Measurements from ENCODE around the gene RSPH1. TPM values are rescaled to one million over a fixed set of nuclear protein-coding genes. Genes with fewer than 3 reads are reported as not detected.
A peak's percentile ranks its signal among the peaks of the same experiment; 100 is the strongest.

Gene RSPH1
- polyA plus RNA-seq, 1 donor: 0.28 TPM

DNA sequence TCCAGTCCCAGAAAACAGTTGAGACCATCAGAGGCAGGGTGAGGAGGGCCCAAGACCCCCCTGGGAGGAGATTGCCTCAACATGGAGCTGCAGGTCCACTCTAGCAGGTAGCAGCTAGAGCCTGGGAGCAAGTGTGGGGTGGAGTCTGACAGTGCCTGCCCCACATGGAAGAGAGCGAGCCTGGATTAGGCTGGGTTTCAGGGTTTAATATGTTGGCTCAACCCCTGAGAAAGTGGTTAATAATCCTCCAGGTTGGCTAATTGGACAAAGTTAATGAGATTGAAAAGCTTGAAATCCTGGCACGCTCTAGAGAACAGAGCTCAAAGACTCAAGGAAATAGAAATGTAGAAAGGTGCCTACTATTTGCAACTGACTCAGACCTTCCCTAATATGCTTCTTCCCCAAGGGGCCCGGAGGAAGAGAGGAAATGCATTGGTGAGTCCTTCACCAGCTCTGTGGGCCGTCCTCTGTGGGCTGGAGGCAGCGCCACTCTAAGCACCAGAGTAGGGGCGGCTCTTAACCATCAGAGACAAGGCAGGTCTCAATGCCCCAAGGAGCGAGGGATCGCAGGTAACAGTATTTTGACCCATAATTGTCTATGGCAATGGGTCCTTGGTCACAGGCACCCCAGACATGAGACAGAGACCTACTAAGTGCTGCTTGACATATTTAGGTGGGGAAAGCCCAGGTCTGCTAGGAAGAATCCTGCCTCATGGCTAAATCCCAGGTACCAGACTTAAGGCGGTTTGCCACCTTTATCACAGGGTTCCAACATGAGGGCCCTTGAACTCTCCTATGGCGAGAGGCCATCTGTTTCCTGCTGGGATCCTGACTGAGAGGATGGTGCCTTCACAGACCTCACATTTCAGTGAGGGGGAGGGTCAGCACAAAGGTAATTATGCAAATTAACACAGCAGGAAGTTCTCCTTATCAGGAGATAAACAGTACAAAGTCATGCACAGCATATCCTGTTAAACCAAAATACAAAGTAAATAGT, 33.8 kb downstream of the RSPH1 start:
- no peak for DNase-seq

DNA sequence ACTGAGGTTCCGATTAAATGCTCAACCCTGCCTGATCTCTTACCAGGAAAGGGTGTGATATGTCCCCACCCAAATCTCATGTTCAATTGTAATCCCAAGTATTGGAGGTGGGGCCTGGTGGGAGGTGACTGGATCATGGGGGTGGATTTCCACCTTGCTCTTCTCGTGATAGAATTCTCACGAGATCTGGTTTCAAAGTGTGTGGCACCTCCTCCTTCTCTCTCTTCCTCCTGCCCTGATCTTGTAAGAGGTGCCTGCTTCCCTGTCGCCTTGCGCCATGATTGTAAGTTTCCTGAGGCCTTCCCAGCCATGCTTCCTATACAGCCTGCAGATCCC, 34.9 kb downstream of the RSPH1 start:
- no peak for DNase-seq

GRCh38 chr21:42460391-42461184, 35.4 kb downstream of the RSPH1 start:
- DNase-seq: no peak

DNA sequence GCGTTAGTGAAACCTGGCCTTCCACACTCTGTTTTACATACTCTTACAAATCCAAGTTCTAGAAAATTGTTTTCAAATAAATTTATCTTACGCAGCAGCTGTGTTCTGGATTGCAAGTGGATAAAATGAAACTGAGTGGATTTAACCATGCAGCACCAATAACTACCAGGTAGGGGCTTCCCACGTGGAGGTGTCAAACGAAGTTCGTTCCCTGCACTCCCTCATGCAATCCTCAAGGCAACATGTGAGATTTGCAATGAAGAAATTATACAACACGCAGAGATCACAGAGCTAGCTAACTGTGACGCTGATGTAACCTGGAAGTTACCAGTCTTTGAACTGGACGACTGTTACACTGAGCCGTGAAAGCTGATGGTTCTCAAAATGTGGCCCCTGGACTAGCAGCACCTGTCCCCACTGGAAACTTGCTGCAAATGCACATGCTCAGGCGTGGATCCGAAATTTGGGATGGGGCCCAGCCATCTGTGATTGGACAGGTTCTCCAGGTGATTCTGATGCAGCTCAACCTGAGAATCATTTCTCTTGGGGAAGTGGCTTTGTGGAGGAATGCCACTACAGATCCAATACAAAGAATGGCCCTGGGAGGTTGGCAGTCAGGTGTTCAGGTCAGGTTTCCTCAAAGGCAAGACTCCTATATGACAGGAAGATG, 36.3 kb downstream of the RSPH1 start:
- no peak for DNase-seq

GRCh38 chr21:42459082-42459460, 37.0 kb downstream of the RSPH1 start:
- DNase-seq: no peak

DNA sequence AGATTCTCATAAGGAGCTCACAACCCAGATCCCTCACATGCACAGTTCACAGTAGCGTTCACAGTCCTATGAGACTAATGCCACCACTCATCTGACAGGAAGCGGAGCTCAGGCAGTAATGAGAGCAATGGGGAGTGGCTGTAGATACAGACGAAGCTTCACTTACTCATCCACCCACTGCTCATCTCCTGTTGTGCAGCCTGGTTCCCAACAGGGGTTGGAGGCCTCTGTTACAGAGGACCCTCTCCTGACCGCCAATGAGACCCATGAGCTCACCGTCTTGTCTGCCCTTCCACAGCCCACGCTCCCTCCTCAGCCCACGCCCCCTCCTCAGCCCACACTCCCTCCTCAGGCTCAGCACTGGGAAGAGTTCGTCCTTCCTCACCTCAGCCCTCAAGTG, 39.6 kb downstream of the RSPH1 start:
- no peak for DNase-seq

DNA sequence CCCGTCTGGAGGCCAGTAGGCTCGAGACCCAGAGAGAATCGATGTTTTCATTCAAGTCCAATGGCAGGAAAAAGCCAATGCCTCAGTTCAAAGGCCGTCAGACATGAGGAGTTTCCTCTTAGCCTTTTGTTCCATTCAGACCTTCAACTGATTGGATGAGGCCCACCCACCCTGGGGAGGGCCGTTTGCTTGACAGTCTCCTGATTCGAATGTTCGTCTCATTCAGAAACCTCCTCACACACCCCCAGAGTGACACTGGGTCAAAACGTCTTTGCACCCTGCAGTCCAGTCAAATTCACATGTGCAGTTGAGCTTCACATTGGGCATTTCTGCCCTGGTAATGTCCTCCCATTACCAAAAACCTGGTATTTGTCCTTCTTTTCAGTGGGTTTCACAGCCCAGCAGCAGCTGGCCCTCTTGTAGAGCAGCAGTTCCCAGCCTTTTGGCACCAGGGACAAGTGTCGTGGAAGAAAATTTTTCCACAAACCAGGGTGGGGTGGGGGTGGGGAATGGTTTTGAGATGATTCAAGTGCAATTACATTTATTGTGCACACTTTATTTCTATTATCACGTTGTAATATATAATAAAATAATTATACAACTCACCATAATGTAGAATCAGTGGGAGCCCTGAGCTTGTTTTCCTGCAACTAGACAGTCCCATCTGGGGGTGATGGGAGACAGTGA, 40.1 kb downstream of the RSPH1 start:
- no peak for DNase-seq

DNA sequence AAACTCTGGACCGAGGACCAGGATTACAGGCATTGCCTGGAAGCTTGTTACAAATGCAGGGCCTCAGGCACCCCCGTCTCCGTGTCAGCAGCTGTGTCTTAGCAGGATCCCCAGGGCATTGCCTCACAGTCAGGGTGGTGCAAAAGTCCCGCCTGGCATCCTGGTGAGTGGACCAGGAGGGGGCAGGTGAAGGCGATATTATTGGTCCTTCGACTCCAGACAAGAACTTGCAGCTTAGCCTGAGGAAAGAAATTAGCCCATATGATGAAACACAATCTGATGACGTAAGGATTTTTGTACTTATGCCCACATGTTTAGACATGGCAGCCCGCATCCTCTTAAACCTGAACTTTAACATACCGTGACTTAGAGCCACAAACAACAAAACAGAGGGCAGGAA, 40.8 kb downstream of the RSPH1 start:
- DNase-seq: no peak

GRCh38 chr21:42454786-42455185, 41.2 kb downstream of the RSPH1 start:
- no peak for DNase-seq

DNA sequence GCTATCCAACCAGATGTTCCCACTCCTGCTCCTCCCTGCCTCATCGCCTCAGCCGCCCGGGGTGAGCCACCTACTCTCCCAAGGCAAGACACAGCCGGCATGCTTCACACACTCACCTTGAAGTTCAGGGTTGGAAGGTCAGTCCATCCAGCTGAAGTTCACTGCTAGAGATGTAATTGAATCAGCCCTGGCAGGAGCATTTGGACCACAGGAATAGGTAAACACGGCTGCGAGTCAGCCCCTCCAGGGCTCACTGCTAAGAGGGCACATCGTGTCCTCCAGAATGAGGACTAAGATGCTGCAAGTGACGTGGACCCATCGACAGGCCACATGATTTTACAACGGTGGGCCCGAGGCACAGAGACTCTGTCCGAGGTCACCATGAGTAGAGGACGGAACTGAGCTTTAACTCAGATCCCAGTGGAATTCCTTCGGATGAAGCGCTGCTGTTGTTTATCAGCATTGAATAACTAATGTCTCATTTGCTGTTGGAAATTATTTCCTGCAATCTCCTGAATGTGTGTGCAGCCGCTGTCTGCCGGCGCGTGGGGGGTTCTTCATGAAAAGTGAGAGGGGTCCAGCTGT, 41.9 kb downstream of the RSPH1 start:
- no peak for DNase-seq

- DNase-seq: peak; percentile 29
Measured at GRCh38 chr21:42453224-42453985, 42.6 kb downstream of the RSPH1 start.

DNA sequence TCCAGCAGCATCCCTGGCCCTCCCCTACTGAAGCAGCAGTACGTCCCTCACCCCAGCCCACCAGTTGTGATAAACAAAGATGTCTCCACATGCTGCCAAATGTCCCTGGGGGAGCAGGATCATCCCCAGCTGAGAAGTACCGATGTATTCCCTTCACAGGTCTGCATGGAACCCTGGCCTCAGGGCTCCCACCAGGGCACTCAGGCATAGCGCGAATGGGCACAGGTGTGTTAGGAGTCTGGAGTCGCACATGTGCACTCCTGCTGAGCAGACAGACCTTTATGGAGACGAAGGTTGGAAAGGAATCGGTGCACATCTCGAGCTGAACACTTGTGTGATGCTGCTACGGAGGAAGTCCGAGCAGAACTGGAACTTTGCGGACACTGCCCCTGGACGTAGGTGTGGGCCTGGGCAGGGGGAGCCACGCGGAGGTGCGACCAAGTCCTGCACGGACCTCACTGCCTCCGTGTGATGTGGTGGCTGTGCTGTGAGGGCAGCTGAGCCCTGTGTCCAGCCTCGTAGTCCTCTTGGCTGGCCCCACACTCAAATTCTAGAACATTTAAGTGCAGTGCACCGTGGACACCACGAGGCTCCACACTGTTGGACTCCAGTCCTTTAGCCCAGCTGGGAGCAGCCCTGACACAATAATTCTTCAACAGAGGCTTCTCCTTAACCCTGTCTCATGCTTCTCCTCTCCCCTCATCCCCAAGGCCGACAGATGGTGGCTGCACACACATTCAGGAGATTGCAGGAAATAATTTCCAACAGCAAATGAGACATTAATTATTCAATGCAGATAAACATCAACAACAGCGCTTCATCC, 43.4 kb downstream of the RSPH1 start:
- no peak for DNase-seq

DNA sequence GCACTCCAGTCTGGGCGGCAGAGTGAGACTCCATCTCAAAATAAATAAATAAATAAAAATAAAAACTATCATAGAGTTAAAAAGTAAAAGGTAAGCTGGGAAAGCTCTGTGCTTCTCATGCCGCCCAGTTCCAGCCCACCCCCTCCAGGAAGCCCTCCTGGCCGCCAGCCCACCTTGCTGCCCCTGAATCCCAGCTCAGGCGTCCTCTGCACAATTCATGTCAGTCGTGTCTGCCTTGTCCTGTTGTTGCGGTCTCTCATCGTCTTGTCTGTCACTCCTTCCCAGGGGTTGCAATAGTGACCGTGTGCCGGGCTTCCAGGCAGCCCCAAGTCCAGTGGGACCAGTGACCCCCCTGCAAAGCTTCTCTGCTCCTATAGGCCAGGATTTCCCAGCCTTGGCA, 44.1 kb downstream of the RSPH1 start:
- no peak for DNase-seq

DNA sequence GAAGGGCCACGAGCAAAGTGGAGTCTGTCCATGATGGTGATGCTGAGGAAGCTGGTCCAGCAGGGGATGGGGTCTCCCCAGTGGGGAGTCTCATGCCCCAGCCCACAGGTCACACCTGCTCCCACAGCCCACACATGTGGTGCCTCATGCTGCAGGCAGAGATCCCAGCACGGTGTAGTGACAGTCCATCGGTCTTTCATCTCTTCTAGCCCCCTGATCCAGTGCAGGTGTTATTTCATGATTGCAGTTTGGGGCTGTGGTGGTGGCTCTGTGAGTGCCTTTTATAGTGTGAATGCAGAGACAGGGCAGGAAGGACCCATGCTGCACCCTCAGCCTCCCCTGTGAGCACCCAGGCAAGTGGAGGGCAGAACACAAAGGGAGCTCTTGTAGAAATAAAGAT, 47.3 kb downstream of the RSPH1 start:
- no peak for DNase-seq

GRCh38 chr21:42447732-42448131, 48.3 kb downstream of the RSPH1 start:
- DNase-seq: no peak

- DNase-seq: no peak
Measured at GRCh38 chr21:42447182-42447581, 48.8 kb downstream of the RSPH1 start.

GRCh38 chr21:42446531-42446930, 49.5 kb downstream of the RSPH1 start:
- no peak for DNase-seq

DNA sequence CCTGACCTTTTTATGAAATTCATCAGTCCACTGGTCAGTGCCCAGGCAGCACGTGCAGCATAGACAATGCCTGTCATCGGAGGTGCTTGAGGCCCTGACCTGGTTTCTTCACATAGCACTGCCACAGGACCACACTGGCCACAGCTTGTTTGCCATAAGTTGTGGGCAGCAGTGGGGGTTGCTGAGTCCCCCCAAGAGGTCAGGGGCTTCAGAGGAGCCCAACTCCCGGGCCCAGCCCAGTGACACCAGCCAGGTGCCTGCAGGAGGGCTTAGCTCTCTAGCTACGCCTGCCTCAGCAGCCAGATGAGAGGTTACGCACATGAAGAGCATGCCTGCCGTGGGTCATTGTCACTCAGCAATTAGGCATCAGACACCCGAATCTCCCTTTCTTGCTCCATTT, 50.7 kb downstream of the RSPH1 start:
- no peak for DNase-seq

GRCh38 chr21:42444745-42445059, 51.3 kb downstream of the RSPH1 start:
- no peak for DNase-seq

GRCh38 chr21:42443876-42444744, 51.9 kb downstream of the RSPH1 start:
- no peak for DNase-seq

All from hindlimb muscle (tissue), 1 donor.